ENCODE data around the gene PRRC2C.

DNA sequence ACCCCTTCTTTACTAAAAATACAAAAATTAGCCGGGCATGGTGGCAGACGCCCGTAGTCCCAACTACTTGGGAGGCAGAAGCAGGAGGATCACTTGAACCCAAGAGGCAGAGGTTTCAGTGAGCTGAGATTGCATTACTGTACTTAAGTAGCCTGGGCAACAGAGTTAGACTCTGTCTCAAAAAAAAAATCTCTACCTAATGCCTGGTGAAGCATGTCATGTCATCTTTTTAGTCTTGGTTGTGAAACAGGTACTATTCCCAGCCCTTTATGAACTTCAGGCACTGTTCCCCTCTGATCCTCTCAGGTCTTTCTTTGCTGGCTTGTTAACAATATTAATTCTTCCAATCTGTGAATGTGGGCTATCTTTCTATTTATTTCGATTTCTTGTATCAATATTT is 22.1 kb downstream of the PRRC2C start:
- TF ChIP-seq, protein P1, sequence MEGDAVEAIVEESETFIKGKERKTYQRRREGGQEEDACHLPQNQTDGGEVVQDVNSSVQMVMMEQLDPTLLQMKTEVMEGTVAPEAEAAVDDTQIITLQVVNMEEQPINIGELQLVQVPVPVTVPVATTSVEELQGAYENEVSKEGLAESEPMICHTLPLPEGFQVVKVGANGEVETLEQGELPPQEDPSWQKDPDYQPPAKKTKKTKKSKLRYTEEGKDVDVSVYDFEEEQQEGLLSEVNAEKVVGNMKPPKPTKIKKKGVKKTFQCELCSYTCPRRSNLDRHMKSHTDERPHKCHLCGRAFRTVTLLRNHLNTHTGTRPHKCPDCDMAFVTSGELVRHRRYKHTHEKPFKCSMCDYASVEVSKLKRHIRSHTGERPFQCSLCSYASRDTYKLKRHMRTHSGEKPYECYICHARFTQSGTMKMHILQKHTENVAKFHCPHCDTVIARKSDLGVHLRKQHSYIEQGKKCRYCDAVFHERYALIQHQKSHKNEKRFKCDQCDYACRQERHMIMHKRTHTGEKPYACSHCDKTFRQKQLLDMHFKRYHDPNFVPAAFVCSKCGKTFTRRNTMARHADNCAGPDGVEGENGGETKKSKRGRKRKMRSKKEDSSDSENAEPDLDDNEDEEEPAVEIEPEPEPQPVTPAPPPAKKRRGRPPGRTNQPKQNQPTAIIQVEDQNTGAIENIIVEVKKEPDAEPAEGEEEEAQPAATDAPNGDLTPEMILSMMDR (conservative IDR thresholded peaks at IDR 0.05) = no peak
- TF ChIP-seq EZH2 (IDR thresholded peaks at IDR 0.05; ENCODE audit: low read depth) = no peak

All from PC-9 (cell line).